Activated B cell treated with CpG ODN at 0.5 μM for 24 hours (primary cell): ENCODE measurements around the gene PLCB1. TPM values are rescaled to one million over a fixed set of nuclear protein-coding genes. Genes with fewer than 3 reads are reported as not detected.

ENCODE experiments used
- ATAC-seq: fragments of 200-7000 bp; cut with Tn5 transposase; one replicate; pipeline ENCODE4 v1.10.0; 2021; ENCODE audit warnings: low read depth, mild to moderate bottlenecking, moderate library complexity
- CTCF ChIA-PET: fragments of 350-600 bp; sonication (Branson Sonifier 250); formaldehyde crosslinking; loops from one replicate; lab custom pipeline; 2021; ENCODE audit warnings: antibody characterized with exemption; lab: Charles Lee
- POLR2A ChIA-PET: fragments of 350-600 bp; sonication (Branson Sonifier 250); formaldehyde crosslinking; loops from one replicate; lab custom pipeline; 2021; ENCODE audit warnings: antibody characterized with exemption; lab: Charles Lee
- DNase-seq: peaks from one replicate; pipeline ENCODE4 v3.0.0; 2022
- H3K27ac Mint-ChIP-seq: one replicate; pipeline ENCODE4 v1.8.0; 2020; ENCODE audit warnings: mixed read lengths
- H3K27me3 Mint-ChIP-seq: one replicate; pipeline ENCODE4 v1.8.0; 2021; ENCODE audit warnings: mixed read lengths
- H3K36me3 Mint-ChIP-seq: one replicate; pipeline ENCODE4 v1.8.0; 2021; ENCODE audit warnings: low read depth, mixed read lengths
- H3K4me1 Mint-ChIP-seq: one replicate; pipeline ENCODE4 v1.8.0; 2021; ENCODE audit warnings: mixed read lengths
- H3K4me3 Mint-ChIP-seq: one replicate; pipeline ENCODE4 v1.8.0; 2020; ENCODE audit warnings: mild to moderate bottlenecking, mixed read lengths
- H3K9me3 Mint-ChIP-seq: one replicate; pipeline ENCODE4 v1.8.0; 2020; ENCODE audit warnings: mixed read lengths
- CTCF ChIP-seq: fragments of 200-600 bp; IDR thresholded peaks from one replicate; pipeline ENCODE4 v1.8.0; 2022; ENCODE audit warnings: antibody characterized with exemption, mild to moderate bottlenecking
- intact Hi-C: fragments of 100-400 bp; cut with micrococcal nuclease; formaldehyde crosslinking; loops from one replicate; pipeline ENCODE4 v1.15.1; 2024
- total RNA-seq: library from RNA; stranded (reverse); gene quantifications from 2 replicates; pipeline ENCODE4 v1.2.3, GENCODE V29; 2022

Gene PLCB1
- total RNA-seq, 1 donor from 2014 or later, result 0.86 TPM

DNA sequence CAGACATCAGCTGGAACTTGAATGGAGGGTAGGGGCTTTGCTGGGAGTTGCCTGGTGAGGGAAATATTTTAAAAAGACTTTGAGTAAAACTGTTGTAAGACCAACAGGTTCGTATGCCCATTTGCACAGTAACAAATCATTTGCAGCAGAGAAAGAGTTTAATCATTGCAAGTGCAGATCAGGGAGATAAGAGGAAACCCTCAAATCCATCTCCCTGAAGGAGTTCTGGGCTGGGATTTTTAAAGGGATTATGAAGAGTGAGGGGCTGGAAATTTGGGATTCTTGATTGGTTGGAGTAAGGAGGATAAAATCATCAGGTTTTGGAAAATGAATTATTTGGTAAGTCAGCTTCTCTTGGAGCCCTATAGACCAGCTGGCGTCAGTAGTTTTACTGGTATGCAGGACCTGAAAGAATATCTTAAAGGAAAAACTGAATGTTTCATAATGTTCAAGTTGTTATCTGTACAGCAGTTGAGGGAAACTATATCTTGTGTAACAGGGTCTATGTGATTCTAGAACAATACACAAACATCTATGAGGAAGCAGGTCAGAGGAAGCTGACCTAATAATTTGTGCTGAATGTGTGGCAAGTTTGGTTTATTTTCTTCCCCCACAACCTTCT, 295.5 kb downstream of the PLCB1 start:
- ATAC-seq (no peak), DNase-seq (no peak)
- H3K4me3 Mint-ChIP-seq, result no peak overlapping the region
- H3K27ac Mint-ChIP-seq, result no peak overlapping the region
- intact Hi-C loops, result no loop called here
- H3K27me3 Mint-ChIP-seq, result peaks cover 2% of the 10 kb centered on the region
- no peaks in the 10 kb centered on the region for H3K9me3 Mint-ChIP-seq
- TF ChIP-seq CTCF, result no peak
- POLR2A ChIA-PET, result no interaction called here
- H3K36me3 Mint-ChIP-seq, result no peaks in the 10 kb centered on the region
- CTCF ChIA-PET, result no interaction called here
- H3K4me1 Mint-ChIP-seq, result no peaks in the 10 kb centered on the region

GRCh38 chr20:8428988-8429387, 296.9 kb downstream of the PLCB1 start:
- no peaks in the 10 kb centered on the region for H3K9me3 Mint-ChIP-seq
- ChIA-PET CTCF (no interaction called here), POLR2A (no interaction called here)
- H3K27me3 Mint-ChIP-seq, result peaks cover 2% of the 10 kb centered on the region
- DNase-seq, result no peak
- no peak overlapping the region for H3K27ac Mint-ChIP-seq
- H3K4me3 Mint-ChIP-seq, result no peak overlapping the region
- no peak for TF ChIP-seq CTCF
- intact Hi-C loops, result no loop called here
- no peak for ATAC-seq
- H3K4me1 Mint-ChIP-seq, result no peaks in the 10 kb centered on the region
- H3K36me3 Mint-ChIP-seq, result no peaks in the 10 kb centered on the region

DNA sequence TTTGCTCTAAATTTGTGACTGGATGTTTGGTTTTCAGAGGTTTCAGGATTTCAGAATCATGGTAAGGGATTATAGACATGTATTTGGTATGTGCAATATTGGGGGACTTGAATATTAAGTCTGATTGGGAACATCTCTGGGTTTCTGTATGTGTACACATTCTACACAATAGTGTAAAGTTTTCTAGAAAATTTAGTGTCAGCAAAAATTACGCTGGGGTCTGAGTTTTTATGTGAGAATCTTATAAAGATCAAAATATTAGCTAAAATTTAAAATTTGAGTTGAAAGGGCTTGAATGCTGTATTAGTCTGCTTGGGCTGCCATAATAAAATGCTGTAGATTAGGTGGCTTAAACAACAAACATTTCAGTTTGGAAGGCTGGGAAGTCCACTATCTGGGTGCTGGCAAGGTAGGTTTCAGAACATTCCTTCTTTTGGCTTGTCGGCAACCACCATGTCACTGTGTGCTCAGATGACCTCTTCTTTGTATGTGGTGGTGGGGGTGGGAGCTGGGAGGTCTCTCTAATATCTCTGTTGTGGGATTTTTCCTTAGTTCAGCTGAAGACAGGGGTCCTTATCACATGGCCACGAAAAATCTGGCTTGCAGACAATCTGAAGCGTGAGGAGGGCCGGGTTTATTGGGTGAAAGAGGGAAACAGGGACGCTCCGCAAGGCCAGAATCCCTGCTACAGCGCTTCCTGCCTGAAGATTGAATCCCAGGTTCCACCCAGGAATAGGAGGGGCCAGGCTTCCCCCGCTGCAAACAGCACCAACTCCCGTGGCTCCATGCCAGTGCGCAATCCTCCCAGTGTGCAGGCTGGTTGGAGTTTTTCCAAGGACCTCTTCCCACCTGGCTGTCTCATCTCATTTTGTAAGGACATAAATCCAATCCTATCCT, 299.7 kb downstream of the PLCB1 start:
- H3K9me3 Mint-ChIP-seq, result no peaks in the 10 kb centered on the region
- H3K36me3 Mint-ChIP-seq, result no peaks in the 10 kb centered on the region
- H3K4me3 Mint-ChIP-seq, result no peak overlapping the region
- peaks cover 2% of the 10 kb centered on the region for H3K27me3 Mint-ChIP-seq
- CTCF ChIA-PET, result no interaction called here
- POLR2A ChIA-PET, result no interaction called here
- H3K4me1 Mint-ChIP-seq, result no peaks in the 10 kb centered on the region
- ATAC-seq, result no peak
- TF ChIP-seq CTCF, result no peak
- no peak for DNase-seq
- intact Hi-C loops, result no loop called here
- H3K27ac Mint-ChIP-seq, result no peak overlapping the region

DNA sequence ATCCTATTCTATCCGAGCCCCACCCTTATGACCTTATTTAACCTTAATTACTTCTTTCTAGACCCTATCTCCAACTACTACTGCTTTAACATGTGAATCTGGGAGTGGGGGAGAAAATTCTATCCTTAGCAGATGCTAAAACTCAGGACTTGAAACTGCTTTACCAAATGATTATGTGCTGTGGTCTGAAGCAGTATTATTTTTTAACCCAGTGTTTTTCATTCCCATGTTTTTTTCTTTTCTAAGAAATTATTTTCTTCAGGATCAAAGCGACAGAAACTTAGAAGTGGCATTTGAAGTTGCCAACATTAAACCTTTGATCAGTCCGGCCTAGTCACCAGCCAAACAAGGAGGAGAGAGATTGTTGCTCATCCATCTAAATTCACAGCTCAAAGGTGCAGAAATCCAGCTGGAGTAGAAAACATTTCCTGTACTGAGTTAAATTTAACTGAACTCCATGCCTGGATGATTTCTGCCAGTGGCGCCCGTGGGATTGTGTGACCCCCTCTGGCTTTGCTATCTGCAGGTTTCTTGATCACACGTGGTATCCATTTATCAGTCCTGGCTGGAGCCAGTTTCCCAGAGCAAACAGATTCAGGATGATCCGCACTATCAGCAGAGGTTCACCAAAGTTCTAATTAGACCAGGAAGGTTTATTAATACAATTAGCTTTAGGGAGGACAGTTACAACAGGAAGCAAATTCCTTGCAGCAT, 300.5 kb downstream of the PLCB1 start:
- ChIA-PET CTCF (no interaction called here), POLR2A (no interaction called here)
- H3K9me3 Mint-ChIP-seq, result no peaks in the 10 kb centered on the region
- TF ChIP-seq CTCF, result no peak
- DNase-seq (no peak), ATAC-seq (no peak)
- H3K27me3 Mint-ChIP-seq, result peaks cover 2% of the 10 kb centered on the region
- H3K27ac Mint-ChIP-seq, result no peak overlapping the region
- no peak overlapping the region for H3K4me3 Mint-ChIP-seq
- no peaks in the 10 kb centered on the region for H3K4me1 Mint-ChIP-seq
- intact Hi-C loops, result no loop called here
- H3K36me3 Mint-ChIP-seq, result no peaks in the 10 kb centered on the region

- H3K27me3 Mint-ChIP-seq, result peaks cover 2% of the 10 kb centered on the region
- intact Hi-C loops, result no loop called here
- H3K36me3 Mint-ChIP-seq, result no peaks in the 10 kb centered on the region
- no peak for ATAC-seq
- ChIA-PET CTCF (no interaction called here), POLR2A (no interaction called here)
- H3K27ac Mint-ChIP-seq, result no peak overlapping the region
- DNase-seq, result no peak
- H3K4me3 Mint-ChIP-seq, result no peak overlapping the region
- no peak for TF ChIP-seq CTCF
- H3K4me1 Mint-ChIP-seq, result no peaks in the 10 kb centered on the region
- no peaks in the 10 kb centered on the region for H3K9me3 Mint-ChIP-seq
Measured at GRCh38 chr20:8433291-8433690, 301.2 kb downstream of the PLCB1 start.
